IPS-18a (cell line): ENCODE data around the gene PPP1R9B.

Experiments used
- H3K27ac ChIP-seq: one replicate; pipeline ENCODE4 v1.5.1; 2013; ENCODE audit warnings: low read length
- H3K27me3 ChIP-seq: one replicate; pipeline ENCODE4 v1.6.1; 2013; ENCODE audit warnings: mild to moderate bottlenecking, low read length; ENCODE audit not compliant: control insufficient read depth, insufficient read depth
- H3K36me3 ChIP-seq: one replicate; pipeline ENCODE4 v1.6.1; 2013; ENCODE audit warnings: low read depth, low read length; ENCODE audit not compliant: control insufficient read depth
- H3K4me1 ChIP-seq: one replicate; pipeline ENCODE4 v1.6.1; 2013; ENCODE audit warnings: low read depth, low read length; ENCODE audit not compliant: control insufficient read depth
- H3K4me3 ChIP-seq: one replicate; pipeline ENCODE4 v1.5.1; 2013; ENCODE audit warnings: low read length
- H3K9ac ChIP-seq: one replicate; pipeline ENCODE4 v1.6.1; 2013; ENCODE audit warnings: mild to moderate bottlenecking, low read length, moderate library complexity
- H3K9me3 ChIP-seq: one replicate; pipeline ENCODE4 v1.6.1; 2013; ENCODE audit warnings: low read depth, low read length; ENCODE audit not compliant: control insufficient read depth

PPP1R9B gene

DNA sequence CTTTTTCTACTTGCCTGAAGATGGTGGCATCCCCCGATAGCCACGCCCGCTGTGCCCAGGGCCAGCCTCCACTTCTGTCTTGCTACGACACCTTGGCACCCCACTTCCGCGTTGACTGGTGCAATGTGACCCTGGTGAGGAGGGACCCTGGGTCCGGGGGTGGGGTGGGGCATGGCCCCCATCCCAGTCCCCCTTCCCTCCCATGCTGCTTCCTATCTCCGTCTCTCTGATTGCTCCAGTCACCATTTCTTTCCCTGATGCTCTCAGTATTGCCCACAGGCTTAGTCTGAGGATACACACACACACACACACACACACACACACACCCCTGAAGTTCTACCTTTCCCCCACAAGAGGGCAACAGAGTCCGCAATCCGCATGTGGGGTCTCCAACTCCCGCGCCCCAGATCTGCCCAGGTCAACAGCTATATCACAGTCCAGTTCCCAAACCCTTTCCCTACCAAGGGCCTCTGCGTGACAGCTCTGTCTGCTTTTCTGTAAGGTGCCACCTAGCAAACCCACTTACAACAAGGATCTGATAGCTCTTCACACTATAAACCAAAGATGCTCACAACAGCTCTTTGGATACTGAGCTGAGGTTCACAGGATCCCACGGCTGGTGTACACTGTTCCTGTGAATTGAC lies 18.8 kb upstream of the PPP1R9B start:
- peaks cover 8% of the 10 kb centered on the region for H3K4me1 ChIP-seq

DNA sequence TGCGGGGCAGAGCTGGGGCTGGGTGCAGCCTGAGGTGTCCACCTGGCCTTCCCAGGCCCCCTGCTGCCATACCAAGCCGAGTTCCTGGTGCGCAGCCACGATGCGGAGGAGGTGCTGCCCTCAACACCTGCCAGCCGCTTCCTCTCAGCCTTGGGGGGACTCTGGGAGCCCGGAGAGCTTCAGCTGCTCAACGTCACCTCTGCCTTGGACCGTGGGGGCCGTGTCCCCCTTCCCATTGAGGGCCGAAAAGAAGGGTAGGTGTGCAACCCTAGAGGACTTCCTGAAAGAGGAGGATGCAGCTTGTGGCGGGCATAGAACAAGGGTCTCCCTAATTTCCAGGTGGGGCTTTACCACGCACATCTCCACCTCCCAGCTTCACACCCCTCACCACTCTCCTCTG lies 17.8 kb upstream of the PPP1R9B start:
- Histone ChIP-seq H3K9ac (no peak overlapping the region), H3K9me3 (no peaks in the 10 kb centered on the region), H3K36me3 (no peaks in the 10 kb centered on the region), H3K27ac (no peak overlapping the region), H3K4me3 (no peak overlapping the region), H3K27me3 (no peaks in the 10 kb centered on the region), H3K4me1 (peaks cover 3% of the 10 kb centered on the region)

More for the DNA sequence above, 18.8 kb upstream of the PPP1R9B start:
- no peaks in the 10 kb centered on the region for H3K36me3 ChIP-seq
- no peaks in the 10 kb centered on the region for H3K9me3 ChIP-seq
- H3K27me3 ChIP-seq, result no peaks in the 10 kb centered on the region
- no peak overlapping the region for H3K9ac ChIP-seq
- no peak overlapping the region for H3K4me3 ChIP-seq
- H3K27ac ChIP-seq, result no peak overlapping the region

DNA sequence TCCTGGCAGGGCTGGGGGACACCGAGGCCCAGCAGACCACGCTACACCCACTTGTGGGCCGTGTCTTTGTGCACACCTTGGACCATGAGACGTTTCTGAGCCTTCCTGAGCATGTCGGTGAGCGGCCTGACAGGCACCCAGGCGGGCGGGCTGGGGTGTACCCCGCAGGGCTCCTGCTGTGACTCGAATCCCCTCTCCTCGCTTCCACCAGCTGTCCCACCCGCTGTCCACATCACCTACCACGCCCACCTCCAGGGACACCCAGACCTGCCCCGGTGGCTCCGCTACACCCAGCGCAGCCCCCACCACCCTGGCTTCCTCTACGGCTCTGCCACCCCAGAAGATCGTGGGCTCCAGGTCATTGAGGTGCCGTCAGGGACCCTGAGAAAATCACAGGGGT lies 16.9 kb upstream of the PPP1R9B start:
- Histone ChIP-seq H3K4me3 (no peak overlapping the region), H3K27ac (no peak overlapping the region), H3K9me3 (no peaks in the 10 kb centered on the region), H3K27me3 (peaks cover 3% of the 10 kb centered on the region), H3K36me3 (no peaks in the 10 kb centered on the region), H3K4me1 (peaks cover 3% of the 10 kb centered on the region), H3K9ac (no peak overlapping the region)

DNA sequence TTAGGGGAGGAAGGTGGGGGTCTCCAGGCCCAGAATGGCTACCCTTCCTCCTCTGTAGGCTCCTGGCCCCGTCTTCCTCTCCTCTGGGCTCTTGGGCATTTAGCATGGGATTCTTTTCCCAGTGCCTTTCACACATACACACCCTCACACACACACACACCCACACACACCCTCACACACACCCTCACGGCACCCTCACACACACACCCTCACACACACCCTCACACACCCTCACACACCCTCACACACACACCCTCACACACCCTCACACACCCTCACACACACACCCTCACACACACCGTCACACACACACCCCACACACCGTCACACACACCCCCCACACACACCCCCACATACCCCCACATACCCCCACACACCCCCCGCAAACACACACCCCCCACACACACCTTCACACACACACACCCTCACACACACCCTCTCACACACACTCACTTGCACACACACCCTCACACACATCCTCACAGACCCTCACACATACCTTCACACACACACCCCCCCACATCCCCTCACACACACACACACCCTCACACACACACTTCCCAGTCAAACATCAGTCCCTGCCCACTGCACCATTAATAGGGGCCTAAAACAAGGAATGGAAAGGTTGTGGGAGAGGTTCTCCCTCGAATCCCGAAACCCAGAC lies 16.2 kb upstream of the PPP1R9B start:
- H3K27ac ChIP-seq, result no peak overlapping the region
- H3K27me3 ChIP-seq, result peaks cover 9% of the 10 kb centered on the region
- H3K4me3 ChIP-seq, result no peak overlapping the region
- H3K9ac ChIP-seq, result no peak overlapping the region
- peaks cover 7% of the 10 kb centered on the region for H3K4me1 ChIP-seq
- H3K36me3 ChIP-seq, result no peaks in the 10 kb centered on the region
- H3K9me3 ChIP-seq, result no peaks in the 10 kb centered on the region

GRCh38 chr17:50165867-50166517 lies 15.5 kb upstream of the PPP1R9B start, which contains the start of gene SGCA:
Gene SGCA (plus strand): TSS chr17:50166005. CDS start chr17:50166041, 36 bp downstream.
- Histone ChIP-seq H3K27me3 (peaks cover 9% of the 10 kb centered on the region), H3K9ac (no peak within 1 kb of the TSS), H3K4me1 (peaks cover 9% of the 10 kb centered on the region), H3K4me3 (no peak within 1 kb of the TSS), H3K27ac (no peak within 1 kb of the TSS), H3K36me3 (no peaks in the 10 kb centered on the region), H3K9me3 (no peaks in the 10 kb centered on the region)

GRCh38 chr17:50165466-50165865 lies 15.0 kb upstream of the PPP1R9B start:
- Histone ChIP-seq H3K9ac (no peak overlapping the region), H3K9me3 (no peaks in the 10 kb centered on the region), H3K4me3 (no peak overlapping the region), H3K4me1 (peaks cover 12% of the 10 kb centered on the region), H3K27ac (no peak overlapping the region), H3K27me3 (peaks cover 9% of the 10 kb centered on the region), H3K36me3 (no peaks in the 10 kb centered on the region)

GRCh38 chr17:50165066-50165465 lies 14.6 kb upstream of the PPP1R9B start:
- Histone ChIP-seq H3K9ac (no peak overlapping the region), H3K27me3 (peaks cover 9% of the 10 kb centered on the region), H3K36me3 (no peaks in the 10 kb centered on the region), H3K4me3 (no peak overlapping the region), H3K27ac (no peak overlapping the region), H3K9me3 (no peaks in the 10 kb centered on the region), H3K4me1 (peaks cover 12% of the 10 kb centered on the region)

DNA sequence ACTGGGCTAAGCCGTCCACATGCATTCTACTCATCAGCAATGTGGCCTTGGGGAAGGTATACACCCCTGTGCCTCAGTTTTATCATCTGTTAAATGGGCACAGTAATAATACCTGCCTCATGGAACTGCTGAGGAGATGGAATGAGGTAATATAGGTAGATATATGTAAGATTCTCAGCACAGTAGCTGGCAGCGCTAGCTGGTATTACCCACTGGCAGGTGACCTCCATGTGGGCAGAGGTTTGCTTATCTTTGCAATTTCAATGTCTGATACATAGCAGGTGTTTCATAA lies 14.2 kb upstream of the PPP1R9B start:
- no peaks in the 10 kb centered on the region for H3K36me3 ChIP-seq
- H3K27ac ChIP-seq, result no peak overlapping the region
- H3K27me3 ChIP-seq, result peaks cover 9% of the 10 kb centered on the region
- no peak overlapping the region for H3K9ac ChIP-seq
- peaks cover 12% of the 10 kb centered on the region for H3K4me1 ChIP-seq
- no peak overlapping the region for H3K4me3 ChIP-seq
- no peaks in the 10 kb centered on the region for H3K9me3 ChIP-seq

- Histone ChIP-seq H3K27ac (no peak overlapping the region), H3K27me3 (peaks cover 9% of the 10 kb centered on the region), H3K9me3 (no peaks in the 10 kb centered on the region), H3K4me3 (no peak overlapping the region), H3K9ac (no peak overlapping the region), H3K36me3 (no peaks in the 10 kb centered on the region), H3K4me1 (peaks cover 12% of the 10 kb centered on the region)
Measured at GRCh38 chr17:50163843-50164696, 13.6 kb upstream of the PPP1R9B start.

GRCh38 chr17:50162466-50163254 lies 12.2 kb upstream of the PPP1R9B start:
- Histone ChIP-seq H3K4me1 (peaks cover 9% of the 10 kb centered on the region), H3K4me3 (no peak overlapping the region), H3K9me3 (no peaks in the 10 kb centered on the region), H3K9ac (no peak overlapping the region), H3K27me3 (peaks cover 9% of the 10 kb centered on the region), H3K27ac (no peak overlapping the region), H3K36me3 (no peaks in the 10 kb centered on the region)

DNA sequence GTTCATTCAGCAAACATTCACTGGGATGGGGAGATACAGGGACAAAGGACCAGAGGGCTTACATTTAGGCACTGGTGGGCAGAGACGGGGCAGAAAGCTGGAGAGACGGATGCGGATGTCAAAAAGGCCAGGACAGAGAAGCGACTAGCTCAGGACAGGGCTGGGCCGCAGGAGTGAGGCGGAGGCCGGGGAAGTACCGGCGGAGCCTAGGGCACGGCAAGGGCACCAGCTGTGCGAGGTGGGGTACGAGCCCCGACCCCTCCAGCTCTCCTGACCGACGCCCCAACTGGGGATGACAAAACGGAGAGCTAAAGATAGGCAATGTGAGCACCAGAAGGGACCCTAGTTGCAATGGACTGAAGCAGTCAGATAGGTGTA lies 11.4 kb upstream of the PPP1R9B start:
- H3K36me3 ChIP-seq, result no peaks in the 10 kb centered on the region
- peak overlapping the region; percentile 72 for H3K4me3 ChIP-seq
- H3K9ac ChIP-seq, result peak overlapping the region; percentile 8
- peaks cover 9% of the 10 kb centered on the region for H3K4me1 ChIP-seq
- H3K27me3 ChIP-seq, result peaks cover 9% of the 10 kb centered on the region
- H3K27ac ChIP-seq, result no peak overlapping the region
- no peaks in the 10 kb centered on the region for H3K9me3 ChIP-seq
